DOHH2 (cell line): ENCODE measurements around the gene CABP4.
"Not testable (repeated sequence)": the region's sequence is repeated elsewhere in the genome, so short reads cannot be mapped to it uniquely, and the experiment has no call there.

Experiments
- H3F3A ChIP-seq: fragments of 200-600 bp; sonication (generic), shearing (Covaris generic); 2 replicates; pipeline ENCODE4 v1.6.0; 2016; ENCODE audit warnings: antibody characterized with exemption, mild to moderate bottlenecking; ENCODE audit not compliant: control insufficient read depth, insufficient read depth
- H3K27ac ChIP-seq: fragments of 200-600 bp; sonication (generic); 2 replicates; pipeline ENCODE4 v1.5.1; 2014; ENCODE audit warnings: low read depth, mild to moderate bottlenecking, low read length, moderate library complexity
- H3K27me3 ChIP-seq: fragments of 200-600 bp; sonication (generic); 2 replicates; pipeline ENCODE4 v1.6.1; 2014; ENCODE audit warnings: mild to moderate bottlenecking, low read length, mixed read lengths; ENCODE audit not compliant: control insufficient read depth
- H3K36me3 ChIP-seq: fragments of 200-600 bp; sonication (generic); 2 replicates; pipeline ENCODE4 v1.6.1; 2014; ENCODE audit warnings: mild to moderate bottlenecking, low read length, moderate library complexity, mixed read lengths; ENCODE audit not compliant: control insufficient read depth
- H3K4me1 ChIP-seq: fragments of 200-600 bp; sonication (generic); 2 replicates; pipeline ENCODE4 v1.6.1; 2014; ENCODE audit warnings: mild to moderate bottlenecking, low read length, mixed read lengths; ENCODE audit not compliant: control insufficient read depth
- H3K4me2 ChIP-seq: fragments of 200-600 bp; sonication (generic); 2 replicates; pipeline ENCODE4 v1.6.0; 2014; ENCODE audit warnings: mild to moderate bottlenecking, low read length, moderate library complexity
- H3K4me3 ChIP-seq: fragments of 200-600 bp; sonication (generic); 2 replicates; pipeline ENCODE4 v1.5.1; 2014; ENCODE audit warnings: mild to moderate bottlenecking, low read length, mixed read lengths
- H3K79me2 ChIP-seq: fragments of 200-600 bp; sonication (generic); 2 replicates; pipeline ENCODE4 v1.6.1; 2014; ENCODE audit warnings: mild to moderate bottlenecking, low read length, mixed read lengths; ENCODE audit not compliant: control insufficient read depth
- H3K9me2 ChIP-seq: fragments of 200-600 bp; sonication (generic); replicated peaks from 2 replicates; pipeline ENCODE4 v1.6.1; 2014; ENCODE audit warnings: mild to moderate bottlenecking, low read length, mixed read lengths; ENCODE audit not compliant: control insufficient read depth
- H3K9me3 ChIP-seq: fragments of 200-600 bp; sonication (generic); 2 replicates; pipeline ENCODE4 v1.6.1; 2014; ENCODE audit warnings: antibody characterized with exemption, low read length, mixed read lengths; ENCODE audit not compliant: control insufficient read depth, insufficient read depth
- H4K20me1 ChIP-seq: fragments of 200-600 bp; sonication (generic); 2 replicates; pipeline ENCODE4 v1.6.0; 2014; ENCODE audit warnings: low read depth, mild to moderate bottlenecking, antibody characterized with exemption, low read length, moderate library complexity; ENCODE audit not compliant: control insufficient read depth, insufficient read depth
- EZH2phosphoT487 ChIP-seq: fragments of 200-600 bp; sonication (generic); IDR thresholded peaks from 2 replicates; pipeline ENCODE4 v1.6.1; 2017; ENCODE audit warnings: borderline replicate concordance, mild to moderate bottlenecking, antibody characterized with exemption, low read length, moderate library complexity, mixed read lengths
- TF ChIP-seq, protein P1 (sequence below): fragments of 200-600 bp; sonication (generic); IDR thresholded peaks from one replicate; pipeline ENCODE4 v1.5.1; 2014; ENCODE audit warnings: antibody characterized with exemption, mild to moderate bottlenecking, low read depth, low read length; ENCODE audit not compliant: poor library complexity, severe bottlenecking

CABP4 gene

DNA sequence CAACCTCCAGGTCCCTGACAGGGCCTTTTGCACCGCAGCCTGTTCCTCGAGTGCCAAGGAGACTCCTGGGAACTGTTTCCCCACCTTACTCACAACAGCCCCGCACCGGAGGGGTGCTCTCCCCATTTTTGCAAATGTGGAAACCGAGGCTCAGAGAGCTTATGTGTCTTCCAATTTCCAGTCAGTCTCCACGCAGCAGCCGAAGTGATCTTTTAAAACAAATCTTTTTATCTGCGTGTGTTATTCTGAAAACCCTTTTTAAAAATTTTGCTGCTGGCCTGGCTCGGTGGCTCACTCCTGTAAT, 14.3 kb downstream of the CABP4 start:
- H3K79me2 ChIP-seq = peaks cover 23% of the 10 kb centered on the region
- no peak for TF ChIP-seq EZH2phosphoT487
- TF ChIP-seq, protein P1, sequence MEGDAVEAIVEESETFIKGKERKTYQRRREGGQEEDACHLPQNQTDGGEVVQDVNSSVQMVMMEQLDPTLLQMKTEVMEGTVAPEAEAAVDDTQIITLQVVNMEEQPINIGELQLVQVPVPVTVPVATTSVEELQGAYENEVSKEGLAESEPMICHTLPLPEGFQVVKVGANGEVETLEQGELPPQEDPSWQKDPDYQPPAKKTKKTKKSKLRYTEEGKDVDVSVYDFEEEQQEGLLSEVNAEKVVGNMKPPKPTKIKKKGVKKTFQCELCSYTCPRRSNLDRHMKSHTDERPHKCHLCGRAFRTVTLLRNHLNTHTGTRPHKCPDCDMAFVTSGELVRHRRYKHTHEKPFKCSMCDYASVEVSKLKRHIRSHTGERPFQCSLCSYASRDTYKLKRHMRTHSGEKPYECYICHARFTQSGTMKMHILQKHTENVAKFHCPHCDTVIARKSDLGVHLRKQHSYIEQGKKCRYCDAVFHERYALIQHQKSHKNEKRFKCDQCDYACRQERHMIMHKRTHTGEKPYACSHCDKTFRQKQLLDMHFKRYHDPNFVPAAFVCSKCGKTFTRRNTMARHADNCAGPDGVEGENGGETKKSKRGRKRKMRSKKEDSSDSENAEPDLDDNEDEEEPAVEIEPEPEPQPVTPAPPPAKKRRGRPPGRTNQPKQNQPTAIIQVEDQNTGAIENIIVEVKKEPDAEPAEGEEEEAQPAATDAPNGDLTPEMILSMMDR = peak; percentile 31
- H3K9me2 ChIP-seq = no peaks in the 10 kb centered on the region
- peaks cover 3% of the 10 kb centered on the region; the same call in 1 of the 2 replicates for H3F3A ChIP-seq
- no peaks in the 10 kb centered on the region for H4K20me1 ChIP-seq
- peaks cover 64% of the 10 kb centered on the region for H3K4me1 ChIP-seq
- H3K4me2 ChIP-seq = peak overlapping the region; percentile 98
- no peaks in the 10 kb centered on the region for H3K27me3 ChIP-seq
- H3K27ac ChIP-seq = no peak overlapping the region
- H3K36me3 ChIP-seq = peaks cover 13% of the 10 kb centered on the region
- peak overlapping the region; percentile 77 for H3K4me3 ChIP-seq
- H3K9me3 ChIP-seq = no peaks in the 10 kb centered on the region

DNA sequence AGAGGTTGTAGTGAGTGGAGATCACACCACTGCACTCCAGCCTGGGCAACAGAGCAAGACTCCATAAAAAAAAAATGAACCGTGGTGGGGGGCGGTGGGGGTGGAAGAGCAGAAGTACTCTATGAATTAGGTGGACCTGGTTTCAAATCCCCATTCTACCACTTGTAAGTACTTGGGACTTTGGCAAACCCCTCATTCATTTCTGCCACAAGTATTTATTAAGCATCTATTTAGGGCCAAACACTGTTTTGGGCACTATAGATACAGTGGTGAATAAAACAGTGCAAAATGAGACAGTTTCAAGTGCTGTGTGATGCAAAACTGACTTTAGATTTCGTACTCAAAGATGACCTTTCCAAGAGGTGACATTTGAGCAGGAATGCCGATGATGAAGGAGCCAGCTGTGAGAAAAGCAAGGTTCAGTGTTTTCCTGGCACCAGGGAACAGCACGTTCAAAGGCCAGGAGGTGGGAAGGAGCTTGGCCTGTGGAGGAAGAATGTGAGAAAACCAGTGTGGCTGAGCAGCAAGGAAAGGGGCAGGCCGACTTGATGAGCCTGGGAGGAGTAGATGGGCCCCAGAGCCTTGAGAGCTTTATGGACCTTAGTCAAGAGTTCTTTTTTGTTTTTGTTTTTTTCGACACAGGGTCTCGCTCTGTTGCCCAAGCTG, 15.3 kb downstream of the CABP4 start:
- peaks cover 15% of the 10 kb centered on the region for H3K79me2 ChIP-seq
- peaks cover 3% of the 10 kb centered on the region; the same call in 1 of the 2 replicates for H3F3A ChIP-seq
- peaks cover 59% of the 10 kb centered on the region for H3K4me1 ChIP-seq
- no peak overlapping the region for H3K4me3 ChIP-seq
- H4K20me1 ChIP-seq = no peaks in the 10 kb centered on the region
- no peak overlapping the region for H3K4me2 ChIP-seq
- H3K9me2 ChIP-seq = no peaks in the 10 kb centered on the region
- H3K27ac ChIP-seq = no peak overlapping the region
- no peaks in the 10 kb centered on the region for H3K27me3 ChIP-seq
- no peak for TF ChIP-seq EZH2phosphoT487
- TF ChIP-seq, protein P1 = no peak
- no peaks in the 10 kb centered on the region for H3K9me3 ChIP-seq
- peaks cover 5% of the 10 kb centered on the region for H3K36me3 ChIP-seq

DNA sequence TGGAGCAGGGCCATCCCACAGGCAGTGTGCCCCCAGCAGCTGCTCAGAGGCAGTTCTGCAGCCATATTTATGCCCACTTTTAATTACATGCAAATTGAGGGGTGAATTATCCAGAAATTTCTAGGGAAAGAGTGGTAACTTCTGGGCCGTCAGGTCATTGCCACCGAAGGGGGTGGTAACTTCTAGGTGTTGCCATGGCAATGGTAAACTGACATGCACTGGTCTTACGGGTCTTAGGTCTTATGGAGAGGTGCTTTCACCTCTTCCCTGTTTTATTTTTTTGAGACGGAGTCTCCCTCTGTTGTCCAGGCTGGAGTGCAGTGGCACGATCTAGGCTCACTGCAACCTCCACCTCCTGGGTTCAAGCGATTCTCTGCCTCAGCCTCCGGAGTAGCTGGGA, 17.7 kb downstream of the CABP4 start:
- H3K9me2 ChIP-seq = no peaks in the 10 kb centered on the region
- no peaks in the 10 kb centered on the region for H3K36me3 ChIP-seq
- TF ChIP-seq, protein P1 = no peak
- TF ChIP-seq EZH2phosphoT487 = no peak

DNA sequence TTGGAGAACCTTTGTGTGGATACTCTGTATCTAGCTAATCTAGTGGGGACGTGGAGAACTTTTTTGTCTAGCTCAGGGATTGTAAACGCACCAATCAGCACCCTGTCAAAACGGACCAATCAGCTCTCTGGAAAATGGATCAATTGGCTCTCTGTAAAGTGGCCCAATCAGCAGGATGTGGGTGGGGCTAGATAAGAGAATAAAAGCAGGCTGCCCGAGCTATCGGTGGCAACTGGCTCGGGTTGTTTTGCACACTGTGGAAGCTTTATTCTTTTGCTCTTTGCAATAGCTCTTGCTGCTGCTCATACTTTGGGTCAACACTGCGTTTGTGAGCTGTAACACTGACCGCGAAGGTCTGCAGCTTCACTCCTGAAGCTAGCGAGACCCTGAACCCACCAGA, 21.5 kb downstream of the CABP4 start:
- H3K4me1 ChIP-seq = peaks cover 16% of the 10 kb centered on the region
- not testable (repeated sequence) for H3K27me3 ChIP-seq, H3K9me3 ChIP-seq, H3K4me2 ChIP-seq, H3K36me3 ChIP-seq, H3K79me2 ChIP-seq, H3K9me2 ChIP-seq, H3F3A ChIP-seq, H3K27ac ChIP-seq, H3K4me3 ChIP-seq, H4K20me1 ChIP-seq

More for the DNA sequence above, 17.7 kb downstream of the CABP4 start:
- no peaks in the 10 kb centered on the region for H3K27me3 ChIP-seq
- peaks cover 11% of the 10 kb centered on the region for H3K79me2 ChIP-seq
- no peak overlapping the region for H3K4me3 ChIP-seq
- no peak overlapping the region for H3K4me2 ChIP-seq
- H3K27ac ChIP-seq = no peak overlapping the region
- no peaks in the 10 kb centered on the region for H3K9me3 ChIP-seq
- no peaks in the 10 kb centered on the region for H4K20me1 ChIP-seq
- H3F3A ChIP-seq = no peaks in the 10 kb centered on the region
- H3K4me1 ChIP-seq = peaks cover 39% of the 10 kb centered on the region

DNA sequence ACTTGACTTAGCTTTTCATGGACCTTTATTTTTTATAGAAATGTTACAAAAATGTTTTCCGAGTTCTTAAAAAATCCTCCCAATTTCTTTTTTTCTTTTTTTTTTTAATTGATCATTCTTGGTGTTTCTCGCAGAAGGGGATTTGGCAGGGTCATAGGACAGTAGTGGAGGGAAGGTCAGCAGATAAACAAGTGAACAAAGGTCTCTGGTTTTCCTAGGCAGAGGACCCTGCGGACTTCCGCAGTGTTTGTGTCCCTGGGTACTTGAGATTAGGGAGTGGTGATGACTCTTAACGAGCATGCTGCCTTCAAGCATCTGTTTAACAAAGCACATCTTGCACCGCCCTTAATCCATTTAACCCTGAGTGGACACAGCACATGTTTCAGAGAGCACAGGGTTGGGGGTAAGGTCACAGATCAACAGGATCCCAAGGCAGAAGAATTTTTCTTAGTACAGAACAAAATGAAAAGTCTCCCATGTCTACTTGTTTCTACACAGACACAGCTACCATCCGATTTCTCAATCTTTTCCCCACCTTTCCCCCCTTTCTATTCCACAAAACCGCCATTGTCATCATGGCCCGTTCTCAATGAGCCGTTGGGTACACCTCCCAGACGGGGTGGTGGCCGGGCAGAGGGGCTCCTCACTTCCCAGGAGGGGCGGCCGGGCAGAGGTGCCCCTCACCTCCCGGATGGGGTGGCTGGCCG, 22.3 kb downstream of the CABP4 start:
- H3K9me3 ChIP-seq, H3F3A ChIP-seq, H3K27ac ChIP-seq, H3K4me3 ChIP-seq, H3K4me2 ChIP-seq, H3K9me2 ChIP-seq, H3K36me3 ChIP-seq, H3K79me2 ChIP-seq, H4K20me1 ChIP-seq, H3K27me3 ChIP-seq: not testable (repeated sequence)
- H3K4me1 ChIP-seq = peaks cover 18% of the 10 kb centered on the region
